WERI-Rb-1 (cell line): ENCODE data around the gene RNF149.
A peak's percentile ranks its signal among the peaks of the same experiment; 100 is the strongest.
"Not testable (repeated sequence)": the region's sequence is repeated elsewhere in the genome, so short reads cannot be mapped to it uniquely, and the experiment has no call there.

Source experiments
- DNase-seq: peaks from one replicate; pipeline ENCODE4 v3.0.0-alpha.2; 2020
- H3K27ac ChIP-seq: fragments of 250-450 bp; sonication (Bioruptor Pico); 2 replicates; pipeline ENCODE4 v1.5.1; 2020; ENCODE audit warnings: mild to moderate bottlenecking, moderate library complexity
- H3K27me3 ChIP-seq: fragments of 250-450 bp; sonication (Bioruptor Pico); 2 replicates; pipeline ENCODE4 v1.5.1; 2021; ENCODE audit warnings: mild to moderate bottlenecking, low read depth, moderate library complexity; ENCODE audit not compliant: insufficient read depth, severe bottlenecking
- H3K36me3 ChIP-seq: fragments of 250-450 bp; sonication (Bioruptor Pico); 2 replicates; pipeline ENCODE4 v1.5.1; 2020; ENCODE audit warnings: mild to moderate bottlenecking, moderate library complexity
- H3K4me3 ChIP-seq: 2 replicates; pipeline ENCODE4 v1.5.1; 2011; ENCODE audit warnings: low read depth, mild to moderate bottlenecking, control low read depth, low read length
- H3K9me3 ChIP-seq: fragments of 250-450 bp; sonication (Bioruptor Pico); 2 replicates; pipeline ENCODE4 v1.5.1; 2021; ENCODE audit warnings: mild to moderate bottlenecking, moderate library complexity; ENCODE audit not compliant: severe bottlenecking
- TF ChIP-seq, protein P1 (sequence below): IDR thresholded peaks from 2 replicates; pipeline ENCODE4 v1.5.1; 2011; ENCODE audit warnings: low read depth, mild to moderate bottlenecking, control low read depth, inconsistent platforms, low read length

Gene RNF149

GRCh38 chr2:101241158-101241557, 67.3 kb downstream of the RNF149 start:
- peak; percentile 30 for DNase-seq
- Histone ChIP-seq H3K27me3 (no peaks in the 10 kb centered on the region), H3K36me3 (no peaks in the 10 kb centered on the region), H3K9me3 (peaks cover 5% of the 10 kb centered on the region), H3K27ac (peak overlapping the region; percentile 7; the same call in 1 of the 2 replicates), H3K4me3 (peak overlapping the region; percentile 19; the same call in 1 of the 2 replicates)
- TF ChIP-seq, protein P1, sequence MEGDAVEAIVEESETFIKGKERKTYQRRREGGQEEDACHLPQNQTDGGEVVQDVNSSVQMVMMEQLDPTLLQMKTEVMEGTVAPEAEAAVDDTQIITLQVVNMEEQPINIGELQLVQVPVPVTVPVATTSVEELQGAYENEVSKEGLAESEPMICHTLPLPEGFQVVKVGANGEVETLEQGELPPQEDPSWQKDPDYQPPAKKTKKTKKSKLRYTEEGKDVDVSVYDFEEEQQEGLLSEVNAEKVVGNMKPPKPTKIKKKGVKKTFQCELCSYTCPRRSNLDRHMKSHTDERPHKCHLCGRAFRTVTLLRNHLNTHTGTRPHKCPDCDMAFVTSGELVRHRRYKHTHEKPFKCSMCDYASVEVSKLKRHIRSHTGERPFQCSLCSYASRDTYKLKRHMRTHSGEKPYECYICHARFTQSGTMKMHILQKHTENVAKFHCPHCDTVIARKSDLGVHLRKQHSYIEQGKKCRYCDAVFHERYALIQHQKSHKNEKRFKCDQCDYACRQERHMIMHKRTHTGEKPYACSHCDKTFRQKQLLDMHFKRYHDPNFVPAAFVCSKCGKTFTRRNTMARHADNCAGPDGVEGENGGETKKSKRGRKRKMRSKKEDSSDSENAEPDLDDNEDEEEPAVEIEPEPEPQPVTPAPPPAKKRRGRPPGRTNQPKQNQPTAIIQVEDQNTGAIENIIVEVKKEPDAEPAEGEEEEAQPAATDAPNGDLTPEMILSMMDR = no peak

- TF ChIP-seq, protein P1 = peak; percentile 50
- not testable (repeated sequence) for H3K27me3 ChIP-seq, DNase-seq, H3K36me3 ChIP-seq, H3K9me3 ChIP-seq
- Histone ChIP-seq H3K4me3 (peak overlapping the region; percentile 19), H3K27ac (peak overlapping the region; percentile 7; the same call in 1 of the 2 replicates)
These were observed 67.8 kb downstream of the RNF149 start for GRCh38 chr2:101240694-101241093.

GRCh38 chr2:101239760-101240118, 68.8 kb downstream of the RNF149 start:
- not testable (repeated sequence) for H3K27ac ChIP-seq, DNase-seq, H3K36me3 ChIP-seq, H3K27me3 ChIP-seq, H3K4me3 ChIP-seq
- peaks cover 17% of the 10 kb centered on the region for H3K9me3 ChIP-seq

GRCh38 chr2:101238930-101239759, 69.4 kb downstream of the RNF149 start:
- TF ChIP-seq, protein P1 = no peak
- Histone ChIP-seq H3K27me3 (no peaks in the 10 kb centered on the region), H3K27ac (no peak overlapping the region), H3K4me3 (no peak overlapping the region), H3K36me3 (no peaks in the 10 kb centered on the region), H3K9me3 (peaks cover 21% of the 10 kb centered on the region)
- DNase-seq = no peak

DNA sequence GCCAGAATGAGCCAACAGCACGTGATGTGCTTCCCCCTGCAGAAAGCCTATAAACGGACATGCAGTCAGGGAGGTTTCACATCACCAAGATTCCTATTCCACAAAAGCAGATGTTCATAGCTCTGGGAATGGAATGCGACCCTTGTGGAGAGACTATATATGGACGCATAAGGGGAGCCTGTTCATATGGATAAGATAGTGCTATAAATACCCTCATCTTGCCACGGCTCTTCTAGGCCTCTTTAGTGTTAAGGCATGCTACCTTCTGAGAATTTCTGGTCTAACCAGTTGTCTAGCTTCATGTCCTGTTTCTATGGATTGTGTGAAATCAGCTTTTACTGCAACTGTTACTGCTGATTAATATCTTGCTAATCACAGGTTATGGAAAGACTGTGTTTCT, 70.6 kb downstream of the RNF149 start:
- H3K27ac ChIP-seq, DNase-seq, H3K36me3 ChIP-seq, H3K27me3 ChIP-seq, H3K4me3 ChIP-seq: not testable (repeated sequence)
- peaks cover 26% of the 10 kb centered on the region for H3K9me3 ChIP-seq

GRCh38 chr2:101235956-101236355, 72.5 kb downstream of the RNF149 start:
- not testable (repeated sequence) for H3K4me3 ChIP-seq, H3K27me3 ChIP-seq, DNase-seq, H3K27ac ChIP-seq, H3K36me3 ChIP-seq
- peaks cover 28% of the 10 kb centered on the region for H3K9me3 ChIP-seq

GRCh38 chr2:101234169-101234938, 74.1 kb downstream of the RNF149 start:
- Histone ChIP-seq H3K27ac (no peak overlapping the region; the same call in 1 of the 2 replicates), H3K9me3 (peaks cover 28% of the 10 kb centered on the region), H3K27me3 (no peaks in the 10 kb centered on the region), H3K4me3 (no peak overlapping the region), H3K36me3 (no peaks in the 10 kb centered on the region; the same call in 1 of the 2 replicates)
- no peak for DNase-seq
- TF ChIP-seq, protein P1 = no peak
